B cell (primary cell): ENCODE measurements around the gene NUDT19. TPM values are rescaled to one million over a fixed set of nuclear protein-coding genes. Genes with fewer than 3 reads are reported as not detected.
"Not testable (repeated sequence)": the region's sequence is repeated elsewhere in the genome, so short reads cannot be mapped to it uniquely, and the experiment has no call there.

Experiments
- ATAC-seq: fragments of 200-7000 bp; cut with Tn5 transposase; one replicate; pipeline ENCODE4 v1.10.0; 2021; ENCODE audit warnings: low read depth, mild to moderate bottlenecking, moderate number of reproducible peaks, moderate library complexity
- CTCF ChIA-PET: fragments of 350-600 bp; sonication (Branson Sonifier 250); formaldehyde crosslinking; loops from one replicate; lab custom pipeline; 2021; ENCODE audit warnings: antibody characterized with exemption, inconsistent platforms; lab: Charles Lee
- POLR2A ChIA-PET: fragments of 350-600 bp; sonication (Branson Sonifier 250); formaldehyde crosslinking; loops from one replicate; lab custom pipeline; 2021; ENCODE audit warnings: antibody characterized with exemption; lab: Charles Lee
- DNase-seq: peaks from one replicate; pipeline ENCODE4 v3.0.0; 2013
- H2AFZ ChIP-seq: 2 replicates; pipeline ENCODE4 v1.6.1; 2012; ENCODE audit warnings: mild to moderate bottlenecking, low read depth, low read length; ENCODE audit not compliant: insufficient read depth, poor library complexity, severe bottlenecking
- H3K27ac ChIP-seq, 2 donors: 1 replicate in 1 of 2; 2 replicates in 1 of 2; pipeline ENCODE4 v1.5.1; 2012 to 2013; ENCODE audit warnings: low read length in 2 of 2, mild to moderate bottlenecking in 2 of 2, moderate library complexity in 1 of 2
- H3K27me3 ChIP-seq, 4 experiments: fragments of 200-600 bp in 1 of 4; sonication (generic) in 1 of 4; replicated peaks in 1 of 4; 1 replicate in 2 of 4; 2 replicates in 2 of 4; pipeline versions ENCODE4 v1.6.1 to v1.7.0; 2013 to 2016; ENCODE audit warnings: low read length in 3 of 4, mild to moderate bottlenecking in 2 of 4, mixed read lengths in 1 of 4, moderate library complexity in 1 of 4; ENCODE audit not compliant: insufficient read depth in 4 of 4, control insufficient read depth in 3 of 4; ENCODE audit errors: control extremely low read depth in 1 of 4
- H3K36me3 ChIP-seq, 2 experiments: replicated peaks in 1 of 2; 1 replicate in 1 of 2; 2 replicates in 1 of 2; pipeline versions ENCODE4 v1.6.1 to v1.7.1; 2013; ENCODE audit warnings: low read length in 1 of 2; ENCODE audit not compliant: insufficient read depth in 2 of 2, control insufficient read depth in 1 of 2; ENCODE audit errors: control extremely low read depth in 1 of 2, extremely low read depth in 1 of 2
- H3K4me1 ChIP-seq, 2 donors: fragments of 200-600 bp in 1 of 2; sonication (generic) in 1 of 2; 1 replicate in 1 of 2; 2 replicates in 1 of 2; pipeline versions ENCODE4 v1.5.1 to v1.6.1; 2013 to 2017; ENCODE audit warnings: low read length in 2 of 2; ENCODE audit not compliant: control insufficient read depth in 2 of 2, insufficient read depth in 2 of 2
- H3K4me2 ChIP-seq: replicated peaks from 2 replicates; pipeline ENCODE3; 2012; ENCODE audit warnings: mild to moderate bottlenecking, low read depth, low read length; ENCODE audit not compliant: poor library complexity, severe bottlenecking
- H3K4me3 ChIP-seq, 5 experiments: fragments of 200-600 bp in 1 of 5; sonication (generic) in 1 of 5; 1 replicate in 3 of 5; 2 replicates in 2 of 5; pipeline versions ENCODE4 v1.5.1 to v1.7.0; 2011 to 2016; ENCODE audit warnings: low read length in 4 of 5, mild to moderate bottlenecking in 4 of 5, low read depth in 2 of 5, control low read depth in 1 of 5, moderate library complexity in 1 of 5; ENCODE audit not compliant: insufficient read depth in 1 of 5; ENCODE audit errors: control extremely low read depth in 1 of 5, extremely low read depth in 1 of 5
- H3K79me2 ChIP-seq: fragments of 200-600 bp; sonication (generic); one replicate; pipeline ENCODE4 v1.6.0; 2016; ENCODE audit warnings: low read length; ENCODE audit not compliant: control insufficient read depth, insufficient read depth
- H3K9ac ChIP-seq: fragments of 200-600 bp; sonication (generic); 2 replicates; pipeline ENCODE4 v1.6.1; 2017; ENCODE audit warnings: mild to moderate bottlenecking, low read length, moderate library complexity
- H3K9me3 ChIP-seq, 3 donors: one replicate each; pipeline versions ENCODE4 v1.6.1 to v1.7.1; 2013; ENCODE audit warnings: low read length in 2 of 3; ENCODE audit not compliant: control insufficient read depth in 2 of 3, insufficient read depth in 1 of 3; ENCODE audit errors: control extremely low read depth in 1 of 3
- H4K20me1 ChIP-seq: 2 replicates; pipeline ENCODE4 v1.6.0; 2012; ENCODE audit warnings: mild to moderate bottlenecking, low read length; ENCODE audit not compliant: insufficient read depth, control insufficient read depth, poor library complexity, severe bottlenecking
- H3K27ac Mint-ChIP-seq: one replicate; pipeline ENCODE4 v1.8.0; 2021; ENCODE audit warnings: mixed read lengths
- H3K27me3 Mint-ChIP-seq: one replicate; pipeline ENCODE4 v1.8.0; 2021; ENCODE audit warnings: mixed read lengths
- H3K4me1 Mint-ChIP-seq: one replicate; pipeline ENCODE4 v1.8.0; 2021; ENCODE audit warnings: mixed read lengths
- H3K4me3 Mint-ChIP-seq: one replicate; pipeline ENCODE4 v1.8.0; 2021; ENCODE audit warnings: mixed read lengths
- H3K9me3 Mint-ChIP-seq: one replicate; pipeline ENCODE4 v1.8.0; 2022; ENCODE audit warnings: mixed read lengths; ENCODE audit not compliant: insufficient read depth
- WGBS: methylation state at CpG from one replicate; pipeline ENCODE4 v1.1.5; 2013; ENCODE audit warnings: missing lambda C conversion rate; ENCODE audit not compliant: insufficient coverage; 5-methylcytosine and 5-hydroxymethylcytosine counted together
- intact Hi-C: fragments of 100-400 bp; cut with micrococcal nuclease; formaldehyde crosslinking; loops from one replicate; pipeline ENCODE4 v1.10.0; 2022
- polyA plus RNA-seq: library from polyadenylated mRNA; depleted of rRNA; stranded (reverse); fragments of >200 nt; gene quantifications from 2 replicates; pipeline ENCODE4 v1.2.3, GENCODE V29; 2012
- total RNA-seq, 2 donors: library from RNA; stranded (reverse); fragments of 120-200 nt in 1 of 2; gene quantifications; 1 replicate in 1 of 2; 2 replicates in 1 of 2; pipeline versions ENCODE4 v1.2.3 to v1.2.4, GENCODE V29; 2013 to 2022

The NUDT19 gene
- total and polyA plus RNA-seq, 2 donors (not counting 1 experiment from before 2014, with no cell fraction given) = 3.6 to 7.1 TPM

DNA sequence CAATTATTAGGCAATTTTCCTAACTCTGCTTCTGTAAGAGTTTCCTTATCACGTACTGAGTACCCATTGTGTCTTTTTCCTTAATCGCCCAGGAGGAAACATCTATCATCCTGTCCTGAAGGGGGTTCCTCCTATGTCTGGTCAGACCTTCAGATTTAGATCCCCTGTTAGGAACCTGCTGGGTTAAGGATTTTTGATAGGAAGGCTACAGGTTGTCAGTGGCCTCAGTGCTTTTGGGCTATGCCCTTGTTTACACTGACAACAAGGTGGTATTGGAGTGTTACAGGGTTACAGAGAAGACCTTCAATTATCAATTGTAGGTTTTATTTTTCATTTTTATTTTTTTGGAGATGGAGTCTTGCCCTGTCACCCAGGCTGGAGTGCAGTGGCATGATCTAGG, 3.2 kb downstream of the NUDT19 start:
- H3K4me3 ChIP-seq, CTCF ChIA-PET, H2AFZ ChIP-seq, H3K4me2 ChIP-seq, H3K9me3 ChIP-seq, DNase-seq, H3K36me3 ChIP-seq, H3K9me3 Mint-ChIP-seq, ATAC-seq, H3K27me3 Mint-ChIP-seq, H3K27ac Mint-ChIP-seq, H3K9ac ChIP-seq, H3K27me3 ChIP-seq, POLR2A ChIA-PET, H3K27ac ChIP-seq: not testable (repeated sequence)
- H3K79me2 ChIP-seq = peaks cover 47% of the 10 kb centered on the region
- H3K4me1 Mint-ChIP-seq = peaks cover 47% of the 10 kb centered on the region
- peaks cover 19 to 31% of the 10 kb centered on the region in 2 donors for H3K4me1 ChIP-seq
- 83% methylated on average over 1 of the region's 2 CpGs for WGBS
- intact Hi-C loops = loop anchor here (5.0 kb wide), 1 partner anchor 113 kb away; the partner anchor contains the start of gene PDCD5
- peak overlapping the region; percentile 53 for H3K4me3 Mint-ChIP-seq
- peaks cover 15% of the 10 kb centered on the region for H4K20me1 ChIP-seq

- ATAC-seq, H3K9me3 Mint-ChIP-seq, H3K27ac ChIP-seq, intact Hi-C loops, H3K9ac ChIP-seq, DNase-seq, H3K27me3 ChIP-seq, H3K27me3 Mint-ChIP-seq, H3K4me2 ChIP-seq, H3K36me3 ChIP-seq, POLR2A ChIA-PET, H3K4me3 ChIP-seq, H3K27ac Mint-ChIP-seq, H2AFZ ChIP-seq, CTCF ChIA-PET: not testable (repeated sequence)
- peaks cover 47% of the 10 kb centered on the region for H3K4me1 Mint-ChIP-seq
- Histone ChIP-seq H3K79me2 (peaks cover 42% of the 10 kb centered on the region), H3K9me3 (peaks cover 0 to 12% (median 0%) of the 10 kb centered on the region in 3 donors), H4K20me1 (peaks cover 15% of the 10 kb centered on the region), H3K4me1 (peaks cover 19 to 31% of the 10 kb centered on the region in 2 donors)
- H3K4me3 Mint-ChIP-seq = peak overlapping the region; percentile 14
- no CpG with 5 or more reads among the region's 6 CpGs for WGBS
Observed at GRCh38 chr19:32695506-32695905, 3.9 kb downstream of the NUDT19 start.

GRCh38 chr19:32696771-32697170, 5.2 kb downstream of the NUDT19 start:
- H3K36me3 ChIP-seq, H3K9me3 Mint-ChIP-seq, H2AFZ ChIP-seq, intact Hi-C loops, H3K4me3 ChIP-seq, H3K27ac Mint-ChIP-seq, ATAC-seq, H3K9ac ChIP-seq, H3K4me3 Mint-ChIP-seq, H3K27me3 Mint-ChIP-seq, CTCF ChIA-PET, H3K27ac ChIP-seq, DNase-seq, H3K27me3 ChIP-seq, POLR2A ChIA-PET, H3K4me2 ChIP-seq: not testable (repeated sequence)
- Histone ChIP-seq H3K79me2 (peaks cover 31% of the 10 kb centered on the region), H4K20me1 (peaks cover 11% of the 10 kb centered on the region), H3K9me3 (peaks cover 0 to 12% (median 0%) of the 10 kb centered on the region in 3 donors), H3K4me1 (peaks cover 12 to 21% of the 10 kb centered on the region in 2 donors)
- peaks cover 40% of the 10 kb centered on the region for H3K4me1 Mint-ChIP-seq
- WGBS = 95% methylated on average over 3 of the region's 3 CpGs

GRCh38 chr19:32700129-32700528, 8.5 kb downstream of the NUDT19 start:
- H2AFZ ChIP-seq, H3K27me3 ChIP-seq, ATAC-seq, intact Hi-C loops, H3K27me3 Mint-ChIP-seq, H3K27ac ChIP-seq, H3K4me2 ChIP-seq, POLR2A ChIA-PET, H3K9ac ChIP-seq, H3K27ac Mint-ChIP-seq, H3K9me3 Mint-ChIP-seq, H3K4me3 Mint-ChIP-seq, H3K4me1 ChIP-seq, H3K4me3 ChIP-seq, DNase-seq: not testable (repeated sequence)
- Histone ChIP-seq H3K9me3 (peaks cover 2 to 32% (median 14%) of the 10 kb centered on the region in 3 donors), H3K36me3 (peaks cover 0 to 10% of the 10 kb centered on the region in 2 experiments), H3K79me2 (peaks cover 32% of the 10 kb centered on the region), H4K20me1 (peaks cover 11% of the 10 kb centered on the region)
- 100% methylated on average over 6 of the region's 7 CpGs for WGBS
- H3K4me1 Mint-ChIP-seq = peaks cover 16% of the 10 kb centered on the region
- CTCF ChIA-PET = interaction anchor here (0.9 to 1.1 kb wide), 2 partner anchors 8 to 12 kb away, joined by 3 read pairs; partner anchors contain the start of gene NUDT19
